Measurements from ENCODE around the gene YPEL2.

The YPEL2 gene

GRCh38 chr17:59362811-59363205 is 31.4 kb downstream of the YPEL2 start:
- DNase-seq (ENCODE audit: low read depth in 1 of 2, low spot score in 1 of 2): no peak
- Histone ChIP-seq H3K27ac (replicated peaks) (no peak overlapping the region), H3K4me3 (replicated peaks; ENCODE audit: insufficient read depth, low read length) (no peak overlapping the region), H3K27me3 (ENCODE audit: insufficient read depth, poor library complexity, severe bottlenecking) (no peaks in the 10 kb centered on the region)
- TF ChIP-seq SPI1 (IDR thresholded peaks at IDR 0.05; ENCODE audit: borderline replicate concordance, low read depth): no peak
- TF ChIP-seq POLR2AphosphoS5 (IDR thresholded peaks at IDR 0.05; ENCODE audit: low read depth): no peak
- TF ChIP-seq REST (IDR thresholded peaks at IDR 0.05; ENCODE audit: insufficient replicate concordance, low read depth): no peak
- TF ChIP-seq, protein P1, sequence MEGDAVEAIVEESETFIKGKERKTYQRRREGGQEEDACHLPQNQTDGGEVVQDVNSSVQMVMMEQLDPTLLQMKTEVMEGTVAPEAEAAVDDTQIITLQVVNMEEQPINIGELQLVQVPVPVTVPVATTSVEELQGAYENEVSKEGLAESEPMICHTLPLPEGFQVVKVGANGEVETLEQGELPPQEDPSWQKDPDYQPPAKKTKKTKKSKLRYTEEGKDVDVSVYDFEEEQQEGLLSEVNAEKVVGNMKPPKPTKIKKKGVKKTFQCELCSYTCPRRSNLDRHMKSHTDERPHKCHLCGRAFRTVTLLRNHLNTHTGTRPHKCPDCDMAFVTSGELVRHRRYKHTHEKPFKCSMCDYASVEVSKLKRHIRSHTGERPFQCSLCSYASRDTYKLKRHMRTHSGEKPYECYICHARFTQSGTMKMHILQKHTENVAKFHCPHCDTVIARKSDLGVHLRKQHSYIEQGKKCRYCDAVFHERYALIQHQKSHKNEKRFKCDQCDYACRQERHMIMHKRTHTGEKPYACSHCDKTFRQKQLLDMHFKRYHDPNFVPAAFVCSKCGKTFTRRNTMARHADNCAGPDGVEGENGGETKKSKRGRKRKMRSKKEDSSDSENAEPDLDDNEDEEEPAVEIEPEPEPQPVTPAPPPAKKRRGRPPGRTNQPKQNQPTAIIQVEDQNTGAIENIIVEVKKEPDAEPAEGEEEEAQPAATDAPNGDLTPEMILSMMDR (IDR thresholded peaks at IDR 0.05; ENCODE audit: insufficient read depth, low read length): no peak
- no peak for TF ChIP-seq GABPA (IDR thresholded peaks at IDR 0.05; ENCODE audit: low read depth)

GRCh38 chr17:59365383-59365981 is 34.0 kb downstream of the YPEL2 start:
- Histone ChIP-seq H3K4me3 (replicated peaks; ENCODE audit: insufficient read depth, low read length) (no peak overlapping the region), H3K27me3 (ENCODE audit: insufficient read depth, poor library complexity, severe bottlenecking) (no peaks in the 10 kb centered on the region), H3K27ac (replicated peaks) (peak overlapping the region; percentile 47)
- DNase-seq (ENCODE audit: low read depth in 1 of 2, low spot score in 1 of 2): peak in 1 of 2 experiments; percentile 24
- TF ChIP-seq POLR2AphosphoS5 (IDR thresholded peaks at IDR 0.05; ENCODE audit: low read depth) (no peak), REST (IDR thresholded peaks at IDR 0.05; ENCODE audit: insufficient replicate concordance, low read depth) (no peak), SPI1 (IDR thresholded peaks at IDR 0.05; ENCODE audit: borderline replicate concordance, low read depth) (no peak), GABPA (IDR thresholded peaks at IDR 0.05; ENCODE audit: low read depth) (no peak)
- TF ChIP-seq, protein P1 (IDR thresholded peaks at IDR 0.05; ENCODE audit: insufficient read depth, low read length): no peak

- TF ChIP-seq POLR2AphosphoS5 (IDR thresholded peaks at IDR 0.05; ENCODE audit: low read depth) (no peak), GABPA (IDR thresholded peaks at IDR 0.05; ENCODE audit: low read depth) (no peak), SPI1 (IDR thresholded peaks at IDR 0.05; ENCODE audit: borderline replicate concordance, low read depth) (peak; percentile 41; the same call in 1 of the 2 replicates)
- Histone ChIP-seq H3K27me3 (ENCODE audit: insufficient read depth, poor library complexity, severe bottlenecking) (no peaks in the 10 kb centered on the region), H3K4me3 (replicated peaks; ENCODE audit: insufficient read depth, low read length) (no peak overlapping the region), H3K27ac (replicated peaks) (peak overlapping the region; percentile 47)
- peak in 1 of 2 experiments; percentile 51 for DNase-seq (ENCODE audit: low read depth in 1 of 2, low spot score in 1 of 2)
These were observed 34.7 kb downstream of the YPEL2 start for GRCh38 chr17:59366040-59366757.

All from HL-60 (cell line).